ENCODE measurements around the gene EMP2.

GRCh38 chr16:10590342-10590741 is 9.9 kb upstream of the EMP2 start:
- no peak for TF ChIP-seq CTCF (IDR thresholded peaks at IDR 0.05; ENCODE audit: poor library complexity, severe bottlenecking)
- TF ChIP-seq EP300 (conservative IDR thresholded peaks at IDR 0.05; ENCODE audit: poor library complexity, severe bottlenecking): no peak
- TF ChIP-seq SMC3 (conservative IDR thresholded peaks at IDR 0.05; ENCODE audit: poor library complexity): no peak
- no peak for TF ChIP-seq EZH2 (IDR thresholded peaks at IDR 0.05; ENCODE audit: borderline replicate concordance, insufficient read depth, low read length, poor library complexity, severe bottlenecking)
- no peak for TF ChIP-seq RAD21 (conservative IDR thresholded peaks at IDR 0.05)
- no peak for TF ChIP-seq POLR2AphosphoS5 (IDR thresholded peaks at IDR 0.05)
- no peak for TF ChIP-seq TAF1 (IDR thresholded peaks at IDR 0.05; ENCODE audit: low read depth)
- no peak for TF ChIP-seq REST (IDR thresholded peaks at IDR 0.05; ENCODE audit: borderline replicate concordance)

All from neural cell (in vitro differentiated cells).